IMR-90 (cell line): ENCODE measurements around the gene CCT3. TPM values are rescaled to one million over a fixed set of nuclear protein-coding genes. Genes with fewer than 3 reads are reported as not detected.

Source experiments
- ATAC-seq: fragments of 200-7000 bp; cut with Tn5 transposase; 2 replicates; pipeline ENCODE4 v1.9.1; 2020; ENCODE audit warnings: low read depth, mild to moderate bottlenecking, moderate library complexity
- BruUV-seq: library from RNA; stranded (reverse); fragments of 400-500 nt; replicated peaks from 2 replicates; lab custom pipeline; 2021; lab: Mats Ljungman, UMichigan
- CTCF ChIA-PET: fragments of 300-600 bp; formaldehyde crosslinking; extraction: SDS; loops from one replicate; lab custom pipeline; 2021; ENCODE audit warnings: antibody characterized with exemption; lab: Yijun Ruan, JAX
- POLR2A ChIA-PET: fragments of 300-600 bp; sonication (Branson Sonifier 250); formaldehyde crosslinking; loops from one replicate; lab custom pipeline; 2022; ENCODE audit warnings: antibody characterized with exemption; ENCODE audit not compliant: unreplicated experiment; lab: Charles Lee
- DNase-seq: peaks from one replicate; pipeline ENCODE4 v3.0.0; 2013
- H2AFZ ChIP-seq: replicated peaks from 2 replicates; pipeline ENCODE3; 2013; ENCODE audit warnings: low read length, mild to moderate bottlenecking; ENCODE audit not compliant: poor library complexity
- H2AK5ac ChIP-seq: 2 replicates; pipeline ENCODE4 v1.6.1; 2013; ENCODE audit warnings: low read depth, low read length, inconsistent platforms
- H2AK9ac ChIP-seq: replicated peaks from 2 replicates; pipeline ENCODE3; 2013; ENCODE audit warnings: mild to moderate bottlenecking, low read depth, low read length, moderate library complexity; ENCODE audit not compliant: poor library complexity
- H2BK120ac ChIP-seq: 2 replicates; pipeline ENCODE4 v1.6.1; 2013; ENCODE audit warnings: low read depth, low read length, inconsistent platforms
- H2BK15ac ChIP-seq: 3 replicates; pipeline ENCODE4 v1.6.1; 2013; ENCODE audit warnings: low read depth, low read length, inconsistent platforms
- H2BK20ac ChIP-seq: 2 replicates; pipeline ENCODE4 v1.6.1; 2013; ENCODE audit warnings: low read depth, mild to moderate bottlenecking, inconsistent platforms, low read length, moderate library complexity
- H2BK5ac ChIP-seq: 2 replicates; pipeline ENCODE4 v1.6.1; 2013; ENCODE audit warnings: mild to moderate bottlenecking, low read depth, low read length, inconsistent platforms; ENCODE audit not compliant: poor library complexity, severe bottlenecking
- H3K14ac ChIP-seq: replicated peaks from 2 replicates; pipeline ENCODE4 v1.6.1; 2013; ENCODE audit warnings: low read depth, low read length, inconsistent platforms
- H3K18ac ChIP-seq: 2 replicates; pipeline ENCODE4 v1.6.1; 2013; ENCODE audit warnings: low read depth, low read length, control low read depth
- H3K23ac ChIP-seq: 2 replicates; pipeline ENCODE4 v1.6.1; 2013; ENCODE audit warnings: low read depth, low read length, inconsistent platforms
- H3K27ac ChIP-seq: 2 replicates; pipeline ENCODE4 v1.5.1; 2013; ENCODE audit warnings: mild to moderate bottlenecking, control low read depth, low read length; ENCODE audit not compliant: insufficient read depth
- H3K27me3 ChIP-seq: 2 replicates; pipeline ENCODE4 v1.6.1; 2013; ENCODE audit warnings: low read length; ENCODE audit not compliant: control insufficient read depth, insufficient read depth
- H3K36me3 ChIP-seq: 2 replicates; pipeline ENCODE4 v1.6.1; 2013; ENCODE audit warnings: low read length, mixed read lengths; ENCODE audit not compliant: control insufficient read depth, insufficient read depth
- H3K4ac ChIP-seq: 2 replicates; pipeline ENCODE4 v1.6.1; 2013; ENCODE audit warnings: low read depth, low read length, inconsistent platforms
- H3K4me1 ChIP-seq: 2 replicates; pipeline ENCODE4 v1.6.1; 2013; ENCODE audit warnings: low read length, mixed read lengths; ENCODE audit not compliant: control insufficient read depth, insufficient read depth
- H3K4me2 ChIP-seq: 2 replicates; pipeline ENCODE4 v1.6.1; 2013; ENCODE audit warnings: low read depth, mild to moderate bottlenecking, control low read depth, low read length, moderate library complexity
- H3K4me3 ChIP-seq: 2 replicates; pipeline ENCODE4 v1.5.1; 2013; ENCODE audit warnings: low read depth, mild to moderate bottlenecking, control low read depth, low read length, moderate library complexity; ENCODE audit not compliant: insufficient read depth
- H3K56ac ChIP-seq: 2 replicates; pipeline ENCODE4 v1.6.1; 2013; ENCODE audit warnings: low read length, inconsistent platforms; ENCODE audit not compliant: insufficient read depth; ENCODE audit errors: extremely low read depth
- H3K79me1 ChIP-seq, 2 experiments: 2 replicates each; pipeline ENCODE4 v1.6.1; 2013; ENCODE audit warnings: low read length in 2 of 2, inconsistent platforms in 1 of 2, low read depth in 1 of 2
- H3K9ac ChIP-seq: 2 replicates; pipeline ENCODE4 v1.6.1; 2013; ENCODE audit warnings: low read depth, low read length, control low read depth
- H3K9me1 ChIP-seq: 2 replicates; pipeline ENCODE4 v1.6.1; 2013; ENCODE audit warnings: low read length, inconsistent platforms; ENCODE audit not compliant: insufficient read depth
- H3K9me3 ChIP-seq: 2 replicates; pipeline ENCODE4 v1.6.1; 2013; ENCODE audit warnings: low read length; ENCODE audit not compliant: control insufficient read depth, insufficient read depth
- H4K20me1 ChIP-seq: 2 replicates; pipeline ENCODE4 v1.6.1; 2013; ENCODE audit warnings: low read length, inconsistent platforms; ENCODE audit not compliant: insufficient read depth
- H4K5ac ChIP-seq: 2 replicates; pipeline ENCODE4 v1.6.1; 2013; ENCODE audit warnings: mild to moderate bottlenecking, low read depth, low read length, control low read depth
- H4K8ac ChIP-seq, 2 experiments: 2 replicates each; pipeline ENCODE4 v1.6.1; 2013; ENCODE audit warnings: low read depth in 2 of 2, low read length in 2 of 2, control low read depth in 1 of 2, inconsistent platforms in 1 of 2
- H4K91ac ChIP-seq: 2 replicates; pipeline ENCODE4 v1.6.1; 2013; ENCODE audit warnings: low read depth, low read length, inconsistent platforms; ENCODE audit not compliant: insufficient read depth
- CHD1 ChIP-seq: IDR thresholded peaks from 2 replicates; pipeline ENCODE4 v1.6.1; 2012; ENCODE audit warnings: low read depth, low read length, improper control_type of control experiment
- FOS ChIP-seq: fragments of 150-350 bp; IDR thresholded peaks from 2 replicates; pipeline ENCODE4 v1.6.1; 2016; ENCODE audit warnings: low read depth, low read length
- MAZ ChIP-seq: IDR thresholded peaks from 2 replicates; pipeline ENCODE4 v1.6.1; 2012; ENCODE audit warnings: low read depth, mild to moderate bottlenecking, low read length, improper control_type of control experiment, moderate library complexity, borderline replicate concordance
- MXI1 ChIP-seq: IDR thresholded peaks from 2 replicates; pipeline ENCODE4 v1.6.1; 2012; ENCODE audit warnings: low read depth, mild to moderate bottlenecking, low read length, moderate library complexity, borderline replicate concordance
- NFE2L2 ChIP-seq: fragments of 150-350 bp; IDR thresholded peaks from 2 replicates; pipeline ENCODE4 v1.6.1; 2016; ENCODE audit warnings: low read depth, mild to moderate bottlenecking, low read length
- RAD21 ChIP-seq: IDR thresholded peaks from 2 replicates; pipeline ENCODE4 v1.6.1; 2012; ENCODE audit warnings: low read length, improper control_type of control experiment
- WGBS, 2 experiments: methylation state at CpG; one replicate each; pipeline versions ENCODE4 v1.1.5 to v1.1.7; 2013; ENCODE audit warnings: missing lambda C conversion rate in 2 of 2; ENCODE audit not compliant: insufficient read length in 1 of 2; ENCODE audit errors: extremely low coverage in 2 of 2; 5-methylcytosine and 5-hydroxymethylcytosine counted together
- dilution Hi-C: fragments of 300-500 bp; cut with HindIII; formaldehyde crosslinking; loops from one replicate; pipeline ENCODE4 v1.14.3; 2018; ENCODE audit warnings: low sequenced_read_pairs; ENCODE audit not compliant: unreplicated experiment
- in situ Hi-C: fragments of 300-500 bp; cut with MboI; formaldehyde crosslinking; loops from 3 replicates; pipeline ENCODE4 v1.14.3; 2019; ENCODE audit warnings: low sequenced_read_pairs, inconsistent platforms, mixed read lengths
- intact Hi-C: fragments of 100-400 bp; cut with micrococcal nuclease; formaldehyde crosslinking; loops from 2 replicates; pipeline ENCODE4 v1.10.0; 2022
- polyA plus RNA-seq, 3 experiments: library from polyadenylated mRNA; depleted of rRNA; stranded (reverse); fragments of >200 nt; gene quantifications; 2 replicates each; pipeline ENCODE4 v1.2.3, GENCODE V29; 2012; ENCODE audit warnings: low replicate concordance in 1 of 3
- total RNA-seq: library from RNA; depleted of rRNA; stranded (reverse); fragments of >200 nt; gene quantifications from 2 replicates; pipeline ENCODE4 v1.2.3, GENCODE V29; 2012
- TF ChIP-seq, protein P1 (sequence below): conservative IDR thresholded peaks from 2 replicates; pipeline ENCODE4 v1.5.1; 2012; ENCODE audit warnings: mild to moderate bottlenecking, low read depth, low read length, improper control_type of control experiment
- TF ChIP-seq, protein P2 (sequence below): fragments of 150-350 bp; IDR thresholded peaks from 2 replicates; pipeline ENCODE4 v1.6.1; 2016; ENCODE audit warnings: low read depth, mild to moderate bottlenecking, low read length, moderate library complexity, borderline replicate concordance

The CCT3 gene
- total and polyA plus RNA-seq, 2 of the 4 experiments (the other 2 are of a cell fraction): 313 to 595 TPM

DNA sequence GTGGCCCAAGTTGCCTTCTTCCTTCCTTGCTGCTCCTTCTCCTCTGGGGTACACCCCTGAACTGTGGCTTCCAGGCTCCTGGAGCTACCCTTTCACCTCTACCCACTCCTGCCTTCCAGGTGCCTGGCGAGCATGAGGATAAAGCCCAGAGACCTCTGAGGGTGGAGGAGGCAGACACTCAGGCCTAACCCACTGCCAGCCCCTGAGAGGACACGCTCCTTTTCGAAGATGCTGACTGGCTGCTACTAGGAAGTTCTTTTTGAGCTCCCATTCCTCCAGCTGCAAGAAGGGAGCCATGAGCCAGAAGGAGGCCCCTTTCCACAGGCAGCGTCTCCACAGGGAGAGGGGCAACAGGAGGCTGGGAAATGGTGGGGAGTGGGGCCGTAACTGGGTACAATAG lies 46.6 kb upstream of the CCT3 start:
- no peak overlapping the region for H3K18ac ChIP-seq
- H2BK120ac ChIP-seq: no peak overlapping the region
- ATAC-seq (no peak), DNase-seq (no peak)
- intact Hi-C loops: loop anchor here (1.0 kb wide), 1 partner anchor 61 kb away; no protein-coding TSS in a partner anchor
- no peaks in the 10 kb centered on the region for H3K9me3 ChIP-seq
- no TSS peak for BruUV-seq
- in situ Hi-C loops: loop anchor here (5.0 to 10.0 kb wide), 2 partner anchors 60 to 223 kb away; no protein-coding TSS in a partner anchor
- no peak overlapping the region for H2AK9ac ChIP-seq
- WGBS, 2 experiments: no CpG with 5 or more reads among the region's 5 CpGs
- dilution Hi-C loops: no loop called here
- H3K27me3 ChIP-seq: peaks cover 40% of the 10 kb centered on the region
- H2BK5ac ChIP-seq: no peak overlapping the region
- no peak overlapping the region for H3K4me2 ChIP-seq
- no peak overlapping the region for H3K9ac ChIP-seq
- ChIA-PET CTCF (interaction anchor here (4.3 kb wide), 1 partner anchor 61 kb away, joined by 69 read pairs; no protein-coding TSS in a partner anchor), POLR2A (no interaction called here)
- no peak overlapping the region for H3K56ac ChIP-seq
- H3K79me1 ChIP-seq: no peaks in the 10 kb centered on the region
- no peaks in the 10 kb centered on the region for H3K4me1 ChIP-seq
- no peak overlapping the region for H2BK15ac ChIP-seq
- no peak overlapping the region for H3K4ac ChIP-seq
- H3K23ac ChIP-seq: no peak overlapping the region
- H4K5ac ChIP-seq: no peak overlapping the region
- no peak overlapping the region for H3K14ac ChIP-seq
- H3K36me3 ChIP-seq: no peaks in the 10 kb centered on the region
- TF ChIP-seq MAZ (no peak), RAD21 (no peak), CHD1 (no peak), NFE2L2 (no peak), MXI1 (no peak), FOS (no peak)
- TF ChIP-seq, protein P1, sequence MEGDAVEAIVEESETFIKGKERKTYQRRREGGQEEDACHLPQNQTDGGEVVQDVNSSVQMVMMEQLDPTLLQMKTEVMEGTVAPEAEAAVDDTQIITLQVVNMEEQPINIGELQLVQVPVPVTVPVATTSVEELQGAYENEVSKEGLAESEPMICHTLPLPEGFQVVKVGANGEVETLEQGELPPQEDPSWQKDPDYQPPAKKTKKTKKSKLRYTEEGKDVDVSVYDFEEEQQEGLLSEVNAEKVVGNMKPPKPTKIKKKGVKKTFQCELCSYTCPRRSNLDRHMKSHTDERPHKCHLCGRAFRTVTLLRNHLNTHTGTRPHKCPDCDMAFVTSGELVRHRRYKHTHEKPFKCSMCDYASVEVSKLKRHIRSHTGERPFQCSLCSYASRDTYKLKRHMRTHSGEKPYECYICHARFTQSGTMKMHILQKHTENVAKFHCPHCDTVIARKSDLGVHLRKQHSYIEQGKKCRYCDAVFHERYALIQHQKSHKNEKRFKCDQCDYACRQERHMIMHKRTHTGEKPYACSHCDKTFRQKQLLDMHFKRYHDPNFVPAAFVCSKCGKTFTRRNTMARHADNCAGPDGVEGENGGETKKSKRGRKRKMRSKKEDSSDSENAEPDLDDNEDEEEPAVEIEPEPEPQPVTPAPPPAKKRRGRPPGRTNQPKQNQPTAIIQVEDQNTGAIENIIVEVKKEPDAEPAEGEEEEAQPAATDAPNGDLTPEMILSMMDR: no peak
- TF ChIP-seq, protein P2, sequence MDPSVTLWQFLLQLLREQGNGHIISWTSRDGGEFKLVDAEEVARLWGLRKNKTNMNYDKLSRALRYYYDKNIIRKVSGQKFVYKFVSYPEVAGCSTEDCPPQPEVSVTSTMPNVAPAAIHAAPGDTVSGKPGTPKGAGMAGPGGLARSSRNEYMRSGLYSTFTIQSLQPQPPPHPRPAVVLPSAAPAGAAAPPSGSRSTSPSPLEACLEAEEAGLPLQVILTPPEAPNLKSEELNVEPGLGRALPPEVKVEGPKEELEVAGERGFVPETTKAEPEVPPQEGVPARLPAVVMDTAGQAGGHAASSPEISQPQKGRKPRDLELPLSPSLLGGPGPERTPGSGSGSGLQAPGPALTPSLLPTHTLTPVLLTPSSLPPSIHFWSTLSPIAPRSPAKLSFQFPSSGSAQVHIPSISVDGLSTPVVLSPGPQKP: no peak
- H2AK5ac ChIP-seq: no peak overlapping the region
- no peaks in the 10 kb centered on the region for H4K20me1 ChIP-seq
- peak overlapping the region; percentile 17 for H2AFZ ChIP-seq
- no peak overlapping the region for H3K4me3 ChIP-seq
- H3K27ac ChIP-seq: no peak overlapping the region
- H4K91ac ChIP-seq: no peak overlapping the region
- H3K9me1 ChIP-seq: peaks cover 3% of the 10 kb centered on the region; the same call in 1 of the 2 replicates
- no peak overlapping the region for H4K8ac ChIP-seq
- no peak overlapping the region for H2BK20ac ChIP-seq
